H9 (cell line): ENCODE measurements around the gene DENND1A. TPM values are rescaled to one million over a fixed set of nuclear protein-coding genes. Genes with fewer than 3 reads are reported as not detected.

Source experiments
- DNase-seq: peaks from one replicate; pipeline ENCODE4 v3.0.0-alpha.2; 2017
- H2AFZ ChIP-seq: one replicate; pipeline ENCODE4 v1.6.1; 2013; ENCODE audit warnings: mild to moderate bottlenecking, low read length, control low read depth, moderate library complexity
- H2AK5ac ChIP-seq: 2 replicates; pipeline ENCODE4 v1.6.1; 2013; ENCODE audit warnings: low read length, control low read depth, mixed read lengths; ENCODE audit not compliant: insufficient read length
- H2BK120ac ChIP-seq: one replicate; pipeline ENCODE4 v1.6.1; 2013; ENCODE audit warnings: low read depth, mild to moderate bottlenecking, low read length, control low read depth, inconsistent platforms; ENCODE audit not compliant: poor library complexity, severe bottlenecking
- H2BK12ac ChIP-seq: 2 replicates; pipeline ENCODE4 v1.6.1; 2013; ENCODE audit warnings: low read length, control low read depth, mixed read lengths, low read depth; ENCODE audit not compliant: insufficient read length
- H2BK15ac ChIP-seq: 2 replicates; pipeline ENCODE4 v1.6.1; 2013; ENCODE audit warnings: low read depth, low read length, control low read depth
- H2BK20ac ChIP-seq: one replicate; pipeline ENCODE4 v1.6.1; 2013; ENCODE audit warnings: low read depth, mild to moderate bottlenecking, low read length, control low read depth, inconsistent platforms; ENCODE audit not compliant: poor library complexity, severe bottlenecking
- H2BK5ac ChIP-seq: 2 replicates; pipeline ENCODE4 v1.6.1; 2013; ENCODE audit warnings: low read length, control low read depth, mixed read lengths; ENCODE audit not compliant: insufficient read length
- H3K14ac ChIP-seq: 2 replicates; pipeline ENCODE4 v1.6.1; 2013; ENCODE audit warnings: low read length, control low read depth; ENCODE audit not compliant: insufficient read depth
- H3K18ac ChIP-seq: 2 replicates; pipeline ENCODE4 v1.6.1; 2013; ENCODE audit warnings: low read depth, mild to moderate bottlenecking, mixed read lengths, low read length, control low read depth; ENCODE audit not compliant: insufficient read length
- H3K23ac ChIP-seq: 2 replicates; pipeline ENCODE4 v1.6.1; 2013; ENCODE audit warnings: low read length, control low read depth, mixed read lengths, low read depth; ENCODE audit not compliant: insufficient read length
- H3K23me2 ChIP-seq: 2 replicates; pipeline ENCODE4 v1.6.1; 2013; ENCODE audit warnings: low read depth, mild to moderate bottlenecking, mixed read lengths, low read length, control low read depth; ENCODE audit not compliant: insufficient read length, poor library complexity, severe bottlenecking
- H3K27ac ChIP-seq: 2 replicates; pipeline ENCODE4 v1.5.1; 2013; ENCODE audit warnings: low read length, control low read depth, mixed read lengths, low read depth; ENCODE audit not compliant: insufficient read length
- H3K27me3 ChIP-seq: 2 replicates; pipeline ENCODE4 v1.6.1; 2013; ENCODE audit warnings: low read length, control low read depth, inconsistent platforms; ENCODE audit not compliant: insufficient read depth
- H3K4ac ChIP-seq: 2 replicates; pipeline ENCODE4 v1.6.1; 2013; ENCODE audit warnings: low read depth, mild to moderate bottlenecking, control low read depth, inconsistent platforms, low read length, moderate library complexity
- H3K4me1 ChIP-seq: 2 replicates; pipeline ENCODE4 v1.6.1; 2013; ENCODE audit warnings: low read length, control low read depth, inconsistent platforms; ENCODE audit not compliant: insufficient read depth
- H3K4me2 ChIP-seq: 2 replicates; pipeline ENCODE4 v1.6.1; 2013; ENCODE audit warnings: low read length, control low read depth, mixed read lengths; ENCODE audit not compliant: insufficient read length, insufficient read depth
- H3K56ac ChIP-seq: 2 replicates; pipeline ENCODE4 v1.6.1; 2013; ENCODE audit warnings: low read depth, mild to moderate bottlenecking, mixed read lengths, low read length, control low read depth; ENCODE audit not compliant: insufficient read length
- H3K79me1 ChIP-seq: 2 replicates; pipeline ENCODE4 v1.6.1; 2013; ENCODE audit warnings: low read depth, mild to moderate bottlenecking, moderate library complexity, low read length, control low read depth, inconsistent platforms; ENCODE audit not compliant: insufficient read depth, poor library complexity, severe bottlenecking
- H3K79me2 ChIP-seq: 2 replicates; pipeline ENCODE4 v1.6.1; 2013; ENCODE audit warnings: low read length, control low read depth, inconsistent platforms; ENCODE audit not compliant: insufficient read depth
- H3K9ac ChIP-seq: 2 replicates; pipeline ENCODE4 v1.6.1; 2013; ENCODE audit warnings: low read length, control low read depth, mixed read lengths; ENCODE audit not compliant: insufficient read length; ENCODE audit errors: extremely low read depth
- H3K9me3 ChIP-seq: one replicate; pipeline ENCODE4 v1.6.1; 2013; ENCODE audit warnings: low read depth, low read length, inconsistent platforms; ENCODE audit not compliant: control insufficient read depth
- H3T11ph ChIP-seq: one replicate; pipeline ENCODE4 v1.6.1; 2013; ENCODE audit warnings: mild to moderate bottlenecking, low read length, control low read depth, inconsistent platforms
- H4K20me1 ChIP-seq: one replicate; pipeline ENCODE4 v1.6.1; 2013; ENCODE audit not compliant: control insufficient read depth, insufficient read length, insufficient read depth
- H4K5ac ChIP-seq: 2 replicates; pipeline ENCODE4 v1.6.1; 2013; ENCODE audit warnings: low read depth, mild to moderate bottlenecking, mixed read lengths, low read length, control low read depth; ENCODE audit not compliant: insufficient read length
- H4K8ac ChIP-seq: replicated peaks from 2 replicates; pipeline ENCODE4 v1.6.1; 2013; ENCODE audit warnings: low read length, control low read depth, mixed read lengths, low read depth; ENCODE audit not compliant: insufficient read length
- H4K91ac ChIP-seq: 2 replicates; pipeline ENCODE4 v1.6.1; 2013; ENCODE audit warnings: low read depth, mild to moderate bottlenecking, moderate library complexity, mixed read lengths, low read length, control low read depth; ENCODE audit not compliant: insufficient read length
- H3K27ac Mint-ChIP-seq, 3 experiments: 2 replicates in 2 of 3; 3 replicates in 1 of 3; pipeline ENCODE4 v1.8.0; 2020 to 2021; ENCODE audit warnings: mixed read lengths in 3 of 3, mild to moderate bottlenecking in 1 of 3, moderate library complexity in 1 of 3
- H3K27me3 Mint-ChIP-seq: 2 replicates; pipeline ENCODE4 v1.8.0; 2021; ENCODE audit warnings: low read depth, mild to moderate bottlenecking, moderate library complexity, mixed read lengths
- H3K36me3 Mint-ChIP-seq, 3 experiments: 2 replicates in 2 of 3; 3 replicates in 1 of 3; pipeline ENCODE4 v1.8.0; 2020 to 2021; ENCODE audit warnings: low read depth in 3 of 3, mixed read lengths in 3 of 3; ENCODE audit not compliant: insufficient read depth in 1 of 3
- H3K4me1 Mint-ChIP-seq, 2 experiments: 2 replicates each; pipeline ENCODE4 v1.8.0; 2020; ENCODE audit warnings: mixed read lengths in 2 of 2
- H3K4me3 Mint-ChIP-seq, 2 experiments: 2 replicates in 1 of 2; 3 replicates in 1 of 2; pipeline ENCODE4 v1.8.0; 2020 to 2021; ENCODE audit warnings: mild to moderate bottlenecking in 2 of 2, mixed read lengths in 2 of 2, moderate library complexity in 1 of 2
- H3K9me3 Mint-ChIP-seq, 2 experiments: 2 replicates in 1 of 2; 3 replicates in 1 of 2; pipeline ENCODE4 v1.8.0; 2020; ENCODE audit warnings: mild to moderate bottlenecking in 2 of 2, mixed read lengths in 2 of 2, moderate library complexity in 1 of 2
- CTCF ChIP-seq: fragments of 200-600 bp; sonication (generic); conservative IDR thresholded peaks from 3 replicates; pipeline ENCODE4 v1.8.0; 2021; ENCODE audit warnings: antibody characterized with exemption, mild to moderate bottlenecking
- WGBS: extraction: QIAGEN DNeasy Blood & Tissue Kit; methylation state at CpG from one replicate; pipeline ENCODE4 v1.1.7; 2013; ENCODE audit warnings: missing lambda C conversion rate, low lambda C conversion rate, mixed read lengths; ENCODE audit not compliant: insufficient read length; ENCODE audit errors: extremely low coverage; 5-methylcytosine and 5-hydroxymethylcytosine counted together
- total RNA-seq: library from RNA; stranded (reverse); gene quantifications from 2 replicates; pipeline ENCODE4 v1.2.1, GENCODE V29; 2021

DENND1A gene
- total RNA-seq, 1 experiment from 2014 or later, result 20.4 TPM

- H2BK120ac ChIP-seq, result no peak overlapping the region
- no peak overlapping the region for H3K4me2 ChIP-seq
- no peak overlapping the region for H2BK20ac ChIP-seq
- H3K27ac ChIP-seq, result no peak overlapping the region
- H3T11ph ChIP-seq, result no peak overlapping the region
- Mint-ChIP-seq H3K4me3 (no peak overlapping the region), H3K27me3 (no peaks in the 10 kb centered on the region), H3K36me3 (peaks cover 4 to 18% (median 16%) of the 10 kb centered on the region in 3 experiments), H3K27ac (no peak overlapping the region), H3K9me3 (peaks cover 10 to 12% of the 10 kb centered on the region in 2 experiments), H3K4me1 (peaks cover 25 to 26% of the 10 kb centered on the region in 2 experiments)
- H2AK5ac ChIP-seq, result no peak overlapping the region
- no peak overlapping the region for H4K91ac ChIP-seq
- H3K79me2 ChIP-seq, result peaks cover 5% of the 10 kb centered on the region; the same call in 1 of the 2 replicates
- H2AFZ ChIP-seq, result no peak overlapping the region
- TF ChIP-seq CTCF, result no peak
- peaks cover 8% of the 10 kb centered on the region for H3K4me1 ChIP-seq
- H3K9ac ChIP-seq, result no peak overlapping the region
- WGBS, result no CpG with 5 or more reads among the region's 3 CpGs
- no peaks in the 10 kb centered on the region for H3K9me3 ChIP-seq
- H4K20me1 ChIP-seq, result no peaks in the 10 kb centered on the region
- no peak overlapping the region for H4K8ac ChIP-seq
- H3K23ac ChIP-seq, result no peak overlapping the region
- no peaks in the 10 kb centered on the region for H3K23me2 ChIP-seq
- H3K27me3 ChIP-seq, result no peaks in the 10 kb centered on the region
- no peak for DNase-seq
- no peak overlapping the region for H3K56ac ChIP-seq
- no peak overlapping the region for H2BK12ac ChIP-seq
- no peak overlapping the region for H3K18ac ChIP-seq
- peaks cover 3% of the 10 kb centered on the region for H3K79me1 ChIP-seq
- no peak overlapping the region for H3K14ac ChIP-seq
- H3K4ac ChIP-seq, result no peak overlapping the region
- no peak overlapping the region for H2BK5ac ChIP-seq
- no peak overlapping the region for H4K5ac ChIP-seq
- no peak overlapping the region for H2BK15ac ChIP-seq
Measured at GRCh38 chr9:123922431-123922830, 7.5 kb downstream of the DENND1A start.
